T-helper 9 cell (primary cell): Measurements from ENCODE around the gene CD226.
"Not testable (repeated sequence)": the region's sequence is repeated elsewhere in the genome, so short reads cannot be mapped to it uniquely, and the experiment has no call there.

ENCODE experiments used
- DNase-seq: peaks from one replicate; pipeline ENCODE4 v3.0.0-alpha.2; 2020

CD226 gene

DNA sequence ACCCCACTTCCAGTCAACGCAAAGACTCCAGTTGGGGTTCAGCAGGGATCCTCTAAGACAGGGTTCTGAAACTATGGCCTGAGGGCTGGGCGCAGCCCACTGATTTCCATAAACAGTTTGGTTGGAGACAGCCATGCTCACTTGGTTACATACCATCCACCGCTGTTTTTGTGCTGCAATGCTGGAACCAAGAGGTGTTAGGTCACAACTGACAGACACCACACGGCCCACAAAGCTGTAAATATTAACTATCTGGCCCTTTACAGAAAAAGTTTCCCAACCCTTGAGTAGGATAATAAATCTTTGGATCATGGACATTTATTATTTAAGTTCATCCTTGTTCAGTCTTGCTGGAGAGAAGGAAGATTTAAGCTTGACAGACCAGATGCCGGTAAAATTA lies 8.4 kb upstream of the CD226 start:
- no peak for DNase-seq

DNA sequence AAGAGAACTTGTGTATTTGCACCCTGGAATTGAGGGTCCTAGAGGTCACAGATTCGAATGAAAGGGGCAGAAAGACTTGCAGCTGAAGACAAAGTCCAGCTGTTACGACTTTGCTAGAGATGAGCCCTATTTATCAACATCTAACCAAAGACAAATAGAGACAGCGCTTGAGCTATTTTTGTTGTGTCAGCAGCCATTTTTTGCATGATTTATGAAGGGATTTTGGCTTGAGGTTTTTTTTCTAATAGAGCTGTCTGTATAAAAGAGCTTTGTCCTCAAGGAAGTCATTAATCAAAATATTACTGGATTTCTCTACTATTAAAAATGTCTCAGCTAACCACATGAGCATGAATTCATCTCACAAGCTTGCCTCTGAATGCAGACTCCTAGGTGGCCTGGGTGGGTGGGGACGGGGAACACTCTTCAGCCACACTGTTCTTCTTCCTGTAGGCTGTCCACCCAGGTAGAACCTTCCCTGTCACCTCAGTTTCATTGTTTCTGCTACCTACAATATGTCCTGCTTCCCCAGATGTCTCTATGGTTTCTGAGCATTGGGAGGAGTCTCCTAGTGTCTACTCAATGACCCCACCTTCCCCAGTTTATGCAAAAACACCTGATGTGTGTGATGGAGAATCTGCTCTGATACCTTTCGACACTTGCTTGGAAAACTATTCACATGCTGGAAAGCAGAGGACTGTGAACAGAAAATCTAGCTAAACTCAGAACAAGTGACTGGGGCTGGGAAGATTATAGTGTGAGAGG lies 7.2 kb upstream of the CD226 start:
- no peak for DNase-seq

DNA sequence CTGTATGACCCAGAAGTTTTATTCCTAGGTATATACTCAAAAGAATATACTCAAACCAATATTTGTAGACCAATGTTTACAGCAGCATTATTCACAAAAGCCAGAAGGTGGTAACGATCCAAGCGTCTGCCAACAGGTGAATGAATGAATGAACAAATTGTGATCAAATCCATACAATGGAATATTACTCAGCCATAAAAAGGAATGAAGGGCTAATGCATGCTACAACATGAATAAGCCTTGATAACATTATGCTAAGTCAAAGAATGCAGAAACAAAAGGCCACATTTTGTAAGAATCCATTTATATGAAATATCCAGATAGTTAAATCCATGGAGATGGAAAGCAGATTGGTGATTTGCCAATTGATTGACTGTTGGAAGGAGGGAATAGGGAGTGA lies 5.5 kb upstream of the CD226 start:
- DNase-seq: no peak

DNA sequence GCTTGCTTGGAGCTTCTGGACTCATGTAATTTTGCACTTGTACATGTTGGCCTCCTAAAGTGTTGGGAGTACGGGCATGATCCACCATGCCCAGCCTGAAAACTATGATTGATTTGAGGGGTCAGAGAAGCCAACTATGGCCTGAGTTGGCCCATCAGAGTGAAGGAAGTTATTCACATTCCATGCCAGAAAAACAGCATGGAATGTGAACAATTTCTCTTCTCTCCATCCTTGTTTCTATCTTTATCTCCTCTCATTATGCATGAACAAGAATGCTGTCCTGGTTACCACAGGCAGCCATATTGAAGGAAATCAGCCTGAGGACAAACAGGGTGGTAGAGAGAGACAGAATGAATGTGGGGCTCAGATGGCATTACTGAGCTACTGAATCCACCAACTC lies 3.5 kb upstream of the CD226 start:
- no peak for DNase-seq

DNA sequence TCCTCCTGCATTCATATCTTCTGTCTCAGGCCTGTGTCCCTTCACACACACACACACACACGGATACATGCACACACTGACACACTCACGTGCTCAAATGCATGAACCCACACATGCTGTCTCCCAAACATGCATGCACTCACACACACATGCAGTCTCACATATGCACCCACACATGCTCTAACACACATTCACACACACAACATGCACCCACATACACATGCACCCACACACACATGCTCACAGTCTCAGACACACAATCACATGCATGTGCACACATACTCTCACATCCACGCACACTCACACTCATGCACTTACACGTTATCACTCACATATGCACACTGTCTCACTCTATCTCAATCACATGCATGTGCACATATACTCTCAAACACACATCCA lies 1.9 kb upstream of the CD226 start:
- no peak for DNase-seq

DNA sequence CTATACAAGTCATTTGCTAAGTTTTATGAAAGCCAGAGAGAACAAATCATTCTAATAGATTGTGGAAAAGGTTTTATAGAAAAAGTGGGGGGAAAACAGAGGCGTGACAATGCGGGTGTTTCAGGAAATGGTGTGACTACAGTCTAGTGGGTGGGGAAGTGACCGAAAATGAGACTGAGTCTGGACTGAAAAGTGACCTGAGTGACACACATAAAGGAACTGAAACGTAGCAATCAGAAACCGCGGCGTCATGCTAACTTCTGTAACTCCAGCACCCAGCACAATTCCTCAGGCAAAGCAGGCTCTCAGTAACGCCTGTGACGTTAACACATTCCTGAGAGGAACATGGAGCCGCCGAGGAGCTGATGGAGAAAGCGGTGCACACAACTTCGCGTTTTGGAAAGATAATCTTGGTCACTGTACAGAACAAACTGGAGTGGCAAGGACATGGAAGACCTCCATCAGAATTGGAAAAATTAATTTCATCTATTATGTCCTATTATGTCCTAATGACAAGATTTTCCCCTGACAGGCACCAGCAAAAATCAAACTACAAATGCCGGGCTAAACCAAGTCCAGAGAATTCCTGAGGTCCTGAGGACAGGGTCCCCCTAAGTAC lies 1.4 kb upstream of the CD226 start:
- DNase-seq: no peak

DNA sequence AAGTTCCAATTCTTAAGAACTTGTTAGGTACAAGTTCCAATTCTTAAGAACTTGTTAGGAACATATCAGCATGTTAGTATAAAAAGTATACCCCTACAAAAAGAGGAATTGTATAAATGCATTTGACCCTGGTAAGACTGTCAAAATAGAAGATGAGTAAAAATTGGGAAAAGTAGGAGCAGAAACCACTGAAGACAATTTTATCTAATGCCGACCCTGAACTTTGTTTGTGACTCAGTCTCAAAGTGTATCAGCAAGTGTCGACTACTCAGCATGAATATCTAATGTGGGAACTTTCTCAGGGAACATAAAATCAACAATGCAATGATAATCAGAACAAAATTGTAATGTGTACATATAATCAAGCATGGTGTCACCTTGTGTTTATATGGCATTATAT lies 583 bp upstream of the CD226 start:
- no peak for DNase-seq

DNA sequence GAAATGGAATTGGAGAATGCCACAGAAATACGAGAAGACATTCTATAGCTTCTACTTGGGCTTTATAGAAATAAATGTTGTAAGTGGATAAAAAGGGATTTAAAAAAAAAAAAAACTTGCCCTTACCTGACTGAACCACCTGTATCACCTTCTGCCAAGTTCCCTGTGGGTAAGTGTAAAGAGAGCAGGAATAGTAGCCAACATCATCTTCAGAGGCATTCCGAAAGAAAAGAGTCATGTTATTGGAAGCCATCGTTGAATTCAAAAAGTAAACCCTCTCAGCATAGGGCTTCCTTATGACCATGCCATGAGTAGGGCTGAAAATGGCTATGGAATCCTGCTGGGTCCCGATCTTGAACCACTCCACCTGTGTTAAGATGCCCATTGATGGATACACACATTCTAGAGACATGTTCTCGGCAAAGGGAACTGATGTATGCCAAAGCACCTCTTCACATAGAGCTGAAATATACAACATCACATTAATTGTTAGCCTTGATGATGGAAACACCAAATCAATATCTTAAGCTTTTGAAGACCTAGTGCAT lies 991 bp downstream of the CD226 start:
- DNase-seq: no peak

DNA sequence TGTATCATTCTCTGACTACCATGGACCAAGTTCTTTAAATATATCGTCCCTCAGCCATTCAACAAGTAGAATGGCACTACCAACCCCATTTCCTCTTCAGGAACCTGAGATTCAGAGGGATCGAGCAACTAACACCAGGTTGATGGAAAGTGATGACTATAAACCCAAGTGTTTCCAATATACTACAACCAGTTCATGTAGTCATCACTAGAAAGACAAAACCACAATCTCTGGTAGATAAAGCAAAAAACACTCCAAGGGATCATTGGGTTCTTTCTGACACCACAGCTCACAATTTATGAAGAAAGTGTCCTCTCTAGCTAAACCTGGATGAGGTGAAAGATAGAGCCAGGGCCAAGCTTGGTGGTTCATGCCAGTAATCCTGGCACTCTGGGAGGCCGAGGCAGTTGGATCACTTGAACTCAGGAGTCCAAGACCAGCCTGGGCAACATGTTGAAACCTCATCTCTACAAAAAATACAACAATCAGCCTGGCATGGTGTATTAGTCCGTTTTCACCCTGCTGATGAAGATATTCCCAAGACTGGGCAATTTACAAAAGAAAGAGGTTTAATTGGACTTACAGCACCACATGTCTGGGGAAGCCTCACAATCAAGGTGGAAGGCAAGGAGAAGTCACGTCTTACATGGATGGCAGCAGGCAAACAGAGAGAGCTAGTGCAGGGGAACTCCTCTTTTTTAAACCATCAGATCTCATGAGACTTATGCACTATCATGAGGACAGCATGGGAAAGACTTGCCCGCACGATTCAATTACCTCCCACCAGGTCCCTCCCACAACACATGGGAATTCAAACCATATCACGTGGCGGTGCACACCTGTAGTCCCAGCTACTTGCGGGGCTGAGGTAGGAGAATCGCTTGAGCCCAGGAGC lies 2.2 kb downstream of the CD226 start:
- no peak for DNase-seq

DNA sequence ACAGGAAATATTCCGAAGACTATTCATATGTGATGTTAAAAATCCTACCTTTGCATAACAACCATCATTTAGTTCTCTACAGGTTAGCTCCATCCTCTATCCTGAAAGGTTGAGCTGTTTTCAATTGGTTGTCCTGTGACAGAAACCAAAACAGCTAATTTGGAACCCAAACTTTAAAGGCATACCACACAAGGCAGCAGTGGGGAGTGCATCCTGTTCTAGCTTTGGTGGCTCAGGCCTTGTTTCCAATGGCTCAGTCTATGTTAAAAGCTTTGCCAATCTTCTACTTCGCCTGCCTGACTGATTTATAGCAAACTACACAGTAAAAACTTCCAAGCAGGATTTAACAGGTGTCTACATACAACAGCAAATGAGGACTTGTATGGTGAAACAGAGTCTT lies 3.2 kb downstream of the CD226 start:
- DNase-seq: no peak

DNA sequence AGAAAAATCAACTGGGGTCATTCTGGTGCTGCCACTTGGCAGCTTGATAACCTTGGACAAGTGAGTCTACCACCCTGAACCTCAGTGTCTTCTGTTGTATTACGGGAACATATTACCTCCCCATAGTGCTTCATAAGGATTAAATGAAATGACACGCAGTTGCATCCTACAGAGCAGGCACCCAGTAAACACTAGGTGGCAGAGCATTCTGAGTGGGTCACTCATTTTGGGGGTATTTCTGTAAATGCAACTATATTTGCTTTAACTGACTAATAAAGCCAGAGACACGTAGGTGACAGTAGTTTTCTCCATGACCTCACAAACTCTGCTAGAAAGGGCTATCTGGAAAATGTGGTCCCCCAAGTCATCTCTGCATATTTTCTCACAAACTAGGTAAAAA lies 4.7 kb downstream of the CD226 start:
- DNase-seq: no peak

DNA sequence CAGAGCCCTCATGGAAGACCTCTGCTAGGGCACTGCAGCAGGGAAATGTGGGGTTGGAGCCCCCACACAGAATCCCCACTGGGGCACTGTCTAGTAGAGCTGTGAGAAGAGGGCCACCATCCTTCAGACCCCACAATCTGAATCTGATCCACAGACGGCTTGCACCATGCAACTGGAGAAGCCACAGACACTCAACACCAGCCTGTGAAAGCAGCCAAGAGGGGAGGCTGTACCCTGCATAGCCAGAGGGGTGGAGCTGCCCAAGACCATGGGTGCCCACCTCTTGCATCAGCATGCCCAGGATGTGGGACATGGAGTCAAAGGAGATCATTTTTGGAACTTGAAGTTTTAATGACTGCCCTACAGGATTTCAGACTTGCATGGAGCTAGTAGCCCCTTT lies 6.5 kb downstream of the CD226 start:
- no peak for DNase-seq

DNA sequence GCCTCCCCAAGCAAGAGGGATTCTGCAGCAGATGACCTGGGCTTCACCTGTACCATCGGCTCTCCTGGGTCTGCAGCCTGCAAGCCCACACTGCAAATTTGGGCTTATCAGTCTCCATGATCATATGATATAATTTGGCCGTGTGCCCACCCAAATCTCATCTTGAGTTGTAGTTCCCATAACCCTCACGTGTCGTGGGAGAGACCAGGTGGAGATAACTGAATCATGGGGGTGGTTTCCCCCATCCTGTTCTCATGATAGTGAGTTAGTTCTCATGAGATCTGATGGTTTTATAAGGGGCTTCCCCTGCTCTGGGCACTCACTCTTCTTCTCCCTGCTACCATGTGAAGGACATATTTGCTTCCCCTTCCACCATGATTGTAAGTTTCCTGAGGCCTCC lies 7.9 kb downstream of the CD226 start:
- not testable (repeated sequence) for DNase-seq

DNA sequence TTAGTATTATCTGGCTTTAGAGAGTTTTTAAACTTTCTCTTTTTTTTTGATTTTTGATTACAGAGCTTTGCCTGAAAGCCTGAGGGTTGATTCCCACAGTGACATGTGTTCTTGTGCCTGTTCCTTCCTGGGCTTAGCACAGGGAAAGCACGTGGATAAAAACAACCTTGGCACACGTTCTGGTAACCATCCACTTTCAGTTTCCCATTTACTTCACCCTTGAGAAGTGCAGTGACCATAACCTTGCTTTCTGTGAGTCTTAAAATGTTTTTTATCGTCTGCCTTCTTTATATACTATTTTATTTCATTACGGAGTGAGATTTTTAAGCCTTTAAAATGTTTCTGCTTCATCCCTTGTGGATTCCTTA lies 11.5 kb downstream of the CD226 start:
- no peak for DNase-seq

DNA sequence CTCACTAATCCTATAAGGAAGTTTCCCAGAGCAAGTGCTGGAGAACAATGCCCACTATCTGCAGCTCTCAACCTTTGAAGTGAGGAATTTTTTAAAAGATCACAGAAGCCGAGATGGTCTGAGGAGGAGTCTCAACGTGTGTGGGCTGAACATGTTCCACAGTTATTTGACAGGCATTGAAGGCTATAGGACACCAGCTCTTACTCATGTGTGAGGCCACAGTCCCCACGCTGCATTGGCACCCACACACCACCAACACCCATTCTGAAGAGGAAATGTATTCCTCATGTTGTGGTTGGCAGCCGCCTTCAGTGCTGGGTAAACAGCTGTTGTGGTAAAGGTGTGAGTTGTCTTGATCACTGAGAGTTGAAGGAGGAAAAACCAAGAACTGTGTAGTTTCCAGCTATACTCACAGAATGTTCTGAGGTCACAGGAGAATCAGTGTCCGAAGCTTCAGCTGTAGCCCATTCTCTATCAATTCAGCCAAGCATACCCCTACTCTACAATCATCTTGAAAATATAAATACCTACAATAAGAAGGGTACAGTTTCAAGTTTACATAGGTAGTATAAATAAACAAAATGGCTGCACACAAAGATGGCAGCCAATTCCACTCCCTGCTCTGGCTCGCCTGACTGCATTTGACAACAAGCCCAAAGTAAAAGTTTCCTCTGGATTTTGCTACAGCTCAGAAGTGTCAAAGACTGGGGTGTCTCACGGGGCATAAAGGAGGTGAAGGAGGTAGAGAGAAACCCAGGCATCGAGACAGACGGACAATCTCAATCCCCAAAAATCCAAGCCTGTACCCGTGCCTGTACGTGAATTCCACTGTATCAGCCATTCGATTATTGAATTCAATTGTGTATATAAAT lies 12.1 kb downstream of the CD226 start:
- DNase-seq: peak; percentile 69

DNA sequence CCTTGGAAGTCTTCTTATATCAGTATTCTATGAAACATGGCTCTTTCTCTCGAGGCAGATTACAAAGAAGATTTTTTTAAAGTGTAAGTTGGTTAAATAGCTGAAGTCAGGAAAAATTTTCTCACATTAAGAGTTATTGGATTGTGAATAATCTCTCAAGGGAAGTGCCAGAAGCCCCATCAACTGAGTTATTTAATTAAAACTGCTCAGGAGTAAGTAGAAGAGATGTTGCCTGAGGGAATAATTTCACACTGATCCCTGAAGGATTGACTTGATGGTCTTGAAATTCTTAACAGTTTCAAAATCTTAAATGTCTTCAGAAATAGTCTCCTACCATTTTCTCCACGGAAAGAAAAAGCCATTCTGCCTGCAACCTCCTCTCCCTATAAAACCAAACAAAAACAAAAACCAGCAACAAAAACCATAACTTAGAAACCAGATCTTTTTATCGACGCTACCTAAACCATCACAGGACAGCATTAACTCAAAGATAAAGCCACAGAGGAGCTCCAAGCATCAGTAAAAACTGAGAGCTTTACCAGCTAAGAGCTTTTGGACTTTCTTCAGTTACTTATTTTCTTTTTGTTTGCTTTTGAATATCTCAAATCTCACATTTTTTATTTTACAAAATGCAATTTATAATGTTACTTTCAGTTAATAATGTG lies 12.9 kb downstream of the CD226 start:
- no peak for DNase-seq

DNA sequence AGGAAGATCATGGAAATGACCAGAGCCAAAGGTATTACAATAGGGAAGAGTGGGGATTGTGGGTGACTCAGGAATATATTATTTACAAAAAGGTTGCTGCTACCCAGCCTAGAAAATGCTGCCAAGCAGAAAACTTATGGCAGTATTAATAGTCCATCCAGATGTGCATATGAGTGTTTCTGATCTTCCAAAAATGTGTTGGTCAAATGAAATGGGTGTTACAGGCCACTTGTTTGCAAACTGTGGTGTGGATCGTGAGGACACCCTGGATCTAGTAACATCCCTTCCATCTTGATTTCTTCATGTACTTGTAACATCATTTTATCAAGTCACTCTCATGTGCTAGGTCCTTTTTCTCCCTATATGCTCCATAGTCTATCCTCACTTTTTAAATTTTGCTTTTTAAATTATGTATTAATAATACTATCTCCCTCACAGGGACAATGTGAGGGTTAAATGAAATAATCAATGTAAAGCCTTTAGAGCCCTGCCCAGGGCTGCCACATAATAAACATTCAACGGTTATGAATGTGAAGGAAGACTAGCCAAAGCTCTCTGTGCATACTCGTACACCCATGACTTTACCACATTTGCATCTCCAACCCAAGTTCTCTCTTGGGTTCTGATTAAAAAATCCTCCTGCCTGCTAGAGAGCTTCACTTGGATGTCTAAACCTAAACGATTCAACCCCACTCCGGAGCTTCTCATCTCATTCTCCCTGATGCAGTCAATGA lies 18.5 kb downstream of the CD226 start:
- DNase-seq: no peak

DNA sequence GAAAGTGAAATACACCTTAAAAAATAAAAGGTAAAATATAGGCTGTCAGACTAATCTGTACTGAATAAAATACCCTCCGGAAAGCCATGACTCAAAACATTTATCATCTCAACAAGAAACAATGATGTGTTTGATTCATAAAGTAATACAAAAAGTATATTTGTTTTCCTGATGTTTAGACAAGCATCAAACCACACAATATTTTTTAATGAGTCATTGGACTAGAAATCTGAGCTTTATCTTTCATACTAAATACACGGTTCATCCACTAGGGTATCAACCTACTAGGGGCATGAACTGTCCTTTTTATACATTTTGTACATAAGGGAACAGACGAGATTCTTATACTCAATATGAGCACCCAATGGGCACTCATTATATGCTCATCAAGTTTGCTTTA lies 31.3 kb downstream of the CD226 start:
- no peak for DNase-seq

DNA sequence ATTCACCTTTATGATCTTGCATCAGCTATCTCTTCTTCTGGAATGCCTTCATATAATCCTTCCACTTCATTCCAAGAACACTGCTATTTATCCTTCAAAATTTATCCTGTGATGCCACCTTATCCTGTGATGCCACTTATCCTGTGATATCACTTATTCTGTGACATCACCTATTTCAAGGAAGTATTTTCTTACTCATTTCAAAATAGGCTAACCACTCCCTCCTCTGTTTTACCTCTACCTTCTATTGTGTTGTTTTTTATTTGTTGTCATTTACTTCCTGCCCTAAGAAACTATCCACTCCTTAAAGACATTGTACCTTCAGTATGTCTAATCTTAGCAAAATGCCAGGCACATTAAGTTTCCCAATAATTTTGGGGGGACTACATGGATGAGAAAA lies 38.8 kb downstream of the CD226 start:
- no peak for DNase-seq

DNA sequence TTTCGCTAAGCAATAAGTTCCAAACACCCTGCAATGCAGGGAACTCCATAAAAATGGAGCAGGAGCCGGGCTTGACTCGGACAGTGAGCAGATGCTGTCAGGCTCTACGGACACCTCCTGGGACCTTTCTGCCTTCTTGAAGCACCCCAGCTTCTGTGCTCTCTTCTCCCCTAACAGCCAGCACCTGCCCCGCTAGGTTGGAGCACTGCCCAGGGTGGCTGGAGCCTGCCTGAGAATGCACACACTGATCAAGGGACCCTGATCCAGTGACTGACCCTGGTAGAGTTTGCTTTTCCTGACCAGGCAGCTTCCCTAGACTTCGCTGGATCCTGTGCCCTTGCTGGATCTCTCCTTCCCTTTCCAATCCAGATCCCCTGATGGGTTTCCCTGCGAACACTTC lies 40.9 kb downstream of the CD226 start:
- no peak for DNase-seq

DNA sequence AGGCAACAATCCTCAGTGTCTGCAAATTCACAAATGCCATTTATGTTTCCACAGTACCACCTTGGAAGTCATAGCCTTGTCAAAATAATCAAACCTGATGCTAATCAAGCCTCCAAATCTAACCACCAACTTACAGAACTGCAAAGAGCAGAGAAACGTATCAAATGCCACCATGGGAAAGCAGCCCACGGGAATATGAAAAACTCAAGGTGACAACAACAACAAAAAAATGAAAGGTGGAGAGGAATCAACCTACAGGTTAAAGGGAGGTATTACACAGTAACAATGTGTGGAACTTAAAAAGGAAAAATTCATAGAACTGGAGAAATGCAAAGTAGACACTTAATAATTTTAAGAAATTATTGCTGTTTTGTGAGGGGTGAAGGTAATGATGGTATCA lies 46.7 kb downstream of the CD226 start:
- no peak for DNase-seq
